ENCODE measurements around the gene C13orf42. TPM values are rescaled to one million over a fixed set of nuclear protein-coding genes. Genes with fewer than 3 reads are reported as not detected.

The C13orf42 gene
- total RNA-seq, 6 donors from 2014 or later, result not detected

GRCh38 chr13:51040431-51040830 lies 70.6 kb downstream of the C13orf42 start:
- DNase-seq (no peak), ATAC-seq (ENCODE audit: low FRiP score in 2 of 2) (no peak)
- no peaks in the 10 kb centered on the region for H3K4me1 ChIP-seq
- H3K4me3 ChIP-seq, result no peak overlapping the region
- WGBS, 2 donors, result 82 to 85% methylated on average over 7 of the region's 7 CpGs
- TF ChIP-seq POLR2AphosphoS5 (IDR thresholded peaks at IDR 0.05) (no peak), CTCF (IDR thresholded peaks at IDR 0.05) (no peak), POLR2A (IDR thresholded peaks at IDR 0.05) (no peak), EP300 (IDR thresholded peaks at IDR 0.05) (no peak)
- no peaks in the 10 kb centered on the region for H3K27me3 ChIP-seq
- H3K9me3 ChIP-seq, result no peaks in the 10 kb centered on the region
- no peaks in the 10 kb centered on the region for H3K36me3 ChIP-seq
- H3K27ac ChIP-seq, result no peak overlapping the region

DNA sequence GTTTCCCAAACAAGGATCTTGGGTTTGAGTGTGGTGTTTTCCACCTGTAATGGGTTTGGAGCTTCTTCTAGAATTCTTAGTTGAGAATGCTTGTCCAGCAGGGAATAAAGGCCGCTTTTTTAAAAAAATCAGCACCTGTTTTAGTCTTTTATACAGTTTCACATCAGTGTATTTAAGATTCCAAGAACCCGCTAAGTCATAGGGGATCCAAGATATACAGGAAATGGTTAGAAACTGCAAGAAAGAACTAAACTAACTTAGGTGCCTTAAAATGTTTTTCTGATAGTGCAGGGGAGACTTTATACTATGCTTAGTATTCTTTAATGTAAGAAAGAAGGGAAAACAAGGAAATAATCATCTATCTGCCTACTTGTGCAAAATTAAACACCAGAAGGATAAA lies 74.7 kb downstream of the C13orf42 start:
- Histone ChIP-seq H3K36me3 (no peaks in the 10 kb centered on the region), H3K27me3 (no peaks in the 10 kb centered on the region), H3K27ac (no peak overlapping the region), H3K4me1 (no peaks in the 10 kb centered on the region), H3K4me3 (no peak overlapping the region), H3K9me3 (no peaks in the 10 kb centered on the region)
- WGBS, 2 donors, result 70 to 84% methylated on average over 2 of the region's 2 CpGs
- ATAC-seq (ENCODE audit: low FRiP score in 2 of 2) (no peak), DNase-seq (no peak)
- TF ChIP-seq CTCF (IDR thresholded peaks at IDR 0.05), result no peak
- no peak for TF ChIP-seq POLR2A (IDR thresholded peaks at IDR 0.05)
- no peak for TF ChIP-seq EP300 (IDR thresholded peaks at IDR 0.05)
- TF ChIP-seq POLR2AphosphoS5 (IDR thresholded peaks at IDR 0.05), result no peak

- no peak overlapping the region for H3K4me3 ChIP-seq
- DNase-seq, result no peak
- TF ChIP-seq CTCF (IDR thresholded peaks at IDR 0.05) (no peak), POLR2A (IDR thresholded peaks at IDR 0.05) (no peak), POLR2AphosphoS5 (IDR thresholded peaks at IDR 0.05) (no peak), EP300 (IDR thresholded peaks at IDR 0.05) (no peak)
- H3K4me1 ChIP-seq, result no peaks in the 10 kb centered on the region
- no peaks in the 10 kb centered on the region for H3K27me3 ChIP-seq
- WGBS, 2 donors, result 69 to 71% methylated on average over 2 of the region's 2 CpGs
- no peak for ATAC-seq (ENCODE audit: low FRiP score in 2 of 2)
- H3K36me3 ChIP-seq, result no peaks in the 10 kb centered on the region
- no peaks in the 10 kb centered on the region for H3K9me3 ChIP-seq
- no peak overlapping the region for H3K27ac ChIP-seq
These were observed 75.1 kb downstream of the C13orf42 start for GRCh38 chr13:51035978-51036377.

DNA sequence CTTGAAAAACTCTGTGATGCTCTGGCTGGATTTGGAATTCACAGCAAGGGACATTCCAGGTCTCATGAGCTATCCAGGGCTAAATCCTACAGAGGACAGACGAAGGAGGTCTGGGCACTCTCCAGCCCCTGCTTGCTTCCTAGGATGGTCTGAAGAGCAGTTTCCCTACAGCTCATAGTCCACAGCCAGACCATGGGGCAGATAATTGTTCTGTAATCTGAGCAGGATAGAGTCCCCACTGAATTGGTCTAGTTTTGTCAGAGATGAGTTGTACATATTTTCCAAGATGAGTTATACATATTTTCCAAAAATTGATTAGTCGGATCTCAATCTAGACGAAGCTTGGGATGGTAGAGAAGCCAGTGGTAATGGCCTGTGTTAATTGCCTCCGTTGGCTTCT lies 75.6 kb downstream of the C13orf42 start:
- H3K9me3 ChIP-seq, result no peaks in the 10 kb centered on the region
- no peak overlapping the region for H3K27ac ChIP-seq
- no peaks in the 10 kb centered on the region for H3K36me3 ChIP-seq
- H3K27me3 ChIP-seq, result no peaks in the 10 kb centered on the region
- no peak overlapping the region for H3K4me3 ChIP-seq
- TF ChIP-seq POLR2A (IDR thresholded peaks at IDR 0.05) (no peak), POLR2AphosphoS5 (IDR thresholded peaks at IDR 0.05) (no peak), CTCF (IDR thresholded peaks at IDR 0.05) (no peak), EP300 (IDR thresholded peaks at IDR 0.05) (no peak)
- H3K4me1 ChIP-seq, result no peaks in the 10 kb centered on the region
- no peak for DNase-seq
- 88 to 89% methylated on average over 4 of the region's 4 CpGs for WGBS, 2 donors
- ATAC-seq (ENCODE audit: low FRiP score in 2 of 2), result no peak

GRCh38 chr13:51034906-51035305 lies 76.2 kb downstream of the C13orf42 start:
- H3K36me3 ChIP-seq, result no peaks in the 10 kb centered on the region
- H3K27ac ChIP-seq, result no peak overlapping the region
- no peaks in the 10 kb centered on the region for H3K4me1 ChIP-seq
- ATAC-seq (ENCODE audit: low FRiP score in 2 of 2), result no peak
- no peak overlapping the region for H3K4me3 ChIP-seq
- no peak for DNase-seq
- H3K9me3 ChIP-seq, result no peaks in the 10 kb centered on the region
- WGBS, 2 donors, result 96% methylated on average over 3 of the region's 3 CpGs
- TF ChIP-seq POLR2A (IDR thresholded peaks at IDR 0.05) (no peak), EP300 (IDR thresholded peaks at IDR 0.05) (no peak), CTCF (IDR thresholded peaks at IDR 0.05) (no peak), POLR2AphosphoS5 (IDR thresholded peaks at IDR 0.05) (no peak)
- no peaks in the 10 kb centered on the region for H3K27me3 ChIP-seq
